Activated naive CD4-positive, alpha-beta T cell treated with anti-CD3 and anti-CD28 coated beads, Interleukin-2, amount 50 U/mL, for 72 hours (primary cell): ENCODE results near the gene SLC7A5. TPM values are rescaled to one million over a fixed set of nuclear protein-coding genes. Genes with fewer than 3 reads are reported as not detected.
A peak's percentile ranks its signal among the peaks of the same experiment; 100 is the strongest.
"Not testable (repeated sequence)": the region's sequence is repeated elsewhere in the genome, so short reads cannot be mapped to it uniquely, and the experiment has no call there.

Experiments used
- ATAC-seq, 2 donors: fragments of 150-1000 bp; cut with Tn5 transposase; 2 replicates each; pipeline ENCODE4 v1.10.0; 2021; ENCODE audit warnings: mild to moderate bottlenecking in 2 of 2, moderate library complexity in 2 of 2
- DNase-seq, 2 donors: peaks; one replicate each; pipeline ENCODE4 v3.0.0; 2021 to 2022; ENCODE audit warnings: low spot score in 2 of 2
- H3K27ac Mint-ChIP-seq, 2 donors: one replicate each; pipeline ENCODE4 v1.8.0; 2022; ENCODE audit warnings: mild to moderate bottlenecking in 2 of 2, mixed read lengths in 2 of 2
- H3K36me3 Mint-ChIP-seq, 2 donors: one replicate each; pipeline ENCODE4 v1.8.0; 2022; ENCODE audit warnings: mixed read lengths in 2 of 2
- H3K9me3 Mint-ChIP-seq, 2 donors: one replicate each; pipeline ENCODE4 v1.8.0; 2022; ENCODE audit warnings: mixed read lengths in 2 of 2
- total RNA-seq, 2 donors: library from RNA; stranded (reverse); gene quantifications; one replicate each; pipeline ENCODE4 v1.2.3, GENCODE V29; 2022

Gene SLC7A5
- total RNA-seq, 2 donors from 2014 or later, result 112 to 197 TPM

- not testable (repeated sequence) for ATAC-seq, H3K27ac Mint-ChIP-seq, H3K9me3 Mint-ChIP-seq, H3K36me3 Mint-ChIP-seq, DNase-seq
Observed at GRCh38 chr16:87788730-87789436, 80.4 kb downstream of the SLC7A5 start.

GRCh38 chr16:87787451-87788091 lies 81.7 kb downstream of the SLC7A5 start:
- peak overlapping the region in 1 of 2 donors; percentile 60 for H3K27ac Mint-ChIP-seq
- ATAC-seq, H3K9me3 Mint-ChIP-seq, H3K36me3 Mint-ChIP-seq, DNase-seq: not testable (repeated sequence)

- ATAC-seq, result no peak
- H3K27ac Mint-ChIP-seq, result no peak overlapping the region
- H3K36me3 Mint-ChIP-seq, result no peaks in the 10 kb centered on the region
- no peaks in the 10 kb centered on the region for H3K9me3 Mint-ChIP-seq
- DNase-seq, result no peak
Observed at GRCh38 chr16:87784812-87785211, 84.5 kb downstream of the SLC7A5 start.

- Mint-ChIP-seq H3K27ac (no peak overlapping the region), H3K36me3 (peaks cover 0 to 5% of the 10 kb centered on the region in 2 donors), H3K9me3 (no peaks in the 10 kb centered on the region)
- DNase-seq (no peak), ATAC-seq (no peak)
Observed at GRCh38 chr16:87782033-87782432, 87.3 kb downstream of the SLC7A5 start.

- no peaks in the 10 kb centered on the region for H3K9me3 Mint-ChIP-seq
- peak overlapping the region; percentile 99 to 100 for H3K27ac Mint-ChIP-seq
- ATAC-seq (peak; percentile 7 to 58), DNase-seq (peak; percentile 46 to 88)
- H3K36me3 Mint-ChIP-seq, result peaks cover 0 to 5% of the 10 kb centered on the region in 2 donors
Observed at GRCh38 chr16:87780385-87780989, 88.8 kb downstream of the SLC7A5 start.

Other genes with a start within 250 kb of the SLC7A5 start
- gene KLHDC4, start 103.5 kb downstream of the SLC7A5 start, total RNA-seq, result 100 to 1,000 TPM in 1 of 2 donors, 10 to 100 TPM in 1; 75.4 to 114 TPM
- gene CA5A, start 67.0 kb upstream of the SLC7A5 start, total RNA-seq, result not detected
- 10 to 100 TPM; 44.6 to 46.8 TPM for gene BANP, start 81.9 kb upstream of the SLC7A5 start, total RNA-seq